ENCODE results near the gene NACC2.

GRCh38 chr9:136133959-136134484, 38.9 kb upstream of the NACC2 start:
- TF ChIP-seq SREBF1 (IDR thresholded peaks at IDR 0.05; ENCODE audit: low read length) (no peak), POLR2A (IDR thresholded peaks at IDR 0.05; ENCODE audit: low read depth, low read length) (no peak), ATF3 (IDR thresholded peaks at IDR 0.05; ENCODE audit: borderline replicate concordance, extremely low read depth, low read depth, low read length) (no peak), IRF3 (IDR thresholded peaks at IDR 0.05) (no peak), MAX (IDR thresholded peaks at IDR 0.05; ENCODE audit: low read depth, low read length) (no peak), CEBPZ (IDR thresholded peaks at IDR 0.05; ENCODE audit: low read depth, low read length) (no peak), SP1 (IDR thresholded peaks at IDR 0.05; ENCODE audit: low read depth, low read length) (no peak)

Measured in GM12878 (cell line).